Activated CD4-positive, alpha-beta T cell treated with anti-CD3 and anti-CD28 coated beads, Interleukin-2, amount 10 ng/mL, durations not matched to agents 7 days and 5 days (primary cell): ENCODE results near the gene CLTC. TPM values are rescaled to one million over a fixed set of nuclear protein-coding genes. Genes with fewer than 3 reads are reported as not detected.

ENCODE experiments used
- CTCF ChIA-PET: fragments of 350-600 bp; sonication (Branson Sonifier 250); formaldehyde crosslinking; loops from one replicate; lab custom pipeline; 2021; ENCODE audit warnings: antibody characterized with exemption; lab: Charles Lee
- POLR2A ChIA-PET: fragments of 350-600 bp; sonication (Branson Sonifier 250); formaldehyde crosslinking; loops from one replicate; lab custom pipeline; 2021; ENCODE audit warnings: antibody characterized with exemption; lab: Charles Lee
- DNase-seq: peaks from one replicate; pipeline ENCODE4 v3.0.0-alpha.2; 2020
- H3K27ac Mint-ChIP-seq: one replicate; pipeline ENCODE4 v1.8.0; 2021; ENCODE audit warnings: mild to moderate bottlenecking, moderate library complexity, mixed read lengths
- H3K27me3 Mint-ChIP-seq: one replicate; pipeline ENCODE4 v1.8.0; 2021; ENCODE audit warnings: mixed read lengths
- H3K36me3 Mint-ChIP-seq: one replicate; pipeline ENCODE4 v1.8.0; 2021; ENCODE audit warnings: low read depth, mixed read lengths
- H3K4me1 Mint-ChIP-seq: one replicate; pipeline ENCODE4 v1.8.0; 2021; ENCODE audit warnings: mixed read lengths
- H3K4me3 Mint-ChIP-seq: one replicate; pipeline ENCODE4 v1.8.0; 2021; ENCODE audit warnings: mild to moderate bottlenecking, moderate library complexity, mixed read lengths
- H3K9me3 Mint-ChIP-seq: one replicate; pipeline ENCODE4 v1.8.0; 2021; ENCODE audit warnings: mixed read lengths
- total RNA-seq, 2 experiments: library from RNA; stranded (reverse); gene quantifications; one replicate each; pipeline ENCODE4 v1.2.3, GENCODE V29; 2021

CLTC gene
- total RNA-seq, 2 experiments from 2014 or later = 135 to 140 TPM

DNA sequence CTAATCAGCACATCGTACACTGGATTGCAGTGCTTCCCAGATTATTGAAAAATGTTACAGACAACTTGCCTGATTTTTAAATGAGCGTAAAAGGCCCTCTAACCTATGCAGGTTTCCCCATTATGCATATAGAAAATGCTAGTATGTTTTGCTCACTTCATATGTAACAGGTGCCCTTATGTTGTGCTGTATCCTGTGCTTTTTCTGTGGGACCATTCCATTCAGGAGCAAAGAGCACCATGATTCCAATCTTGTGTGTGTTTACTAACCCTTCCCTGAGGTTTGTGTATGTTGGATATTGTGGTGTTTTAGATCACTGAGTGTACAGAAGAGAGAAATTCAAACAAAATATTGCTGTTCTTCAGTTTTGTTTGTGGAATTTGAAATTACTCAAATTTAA, 74.6 kb downstream of the CLTC start:
- DNase-seq = no peak
- POLR2A ChIA-PET = no interaction called here
- H3K4me1 Mint-ChIP-seq = peaks cover 24% of the 10 kb centered on the region
- CTCF ChIA-PET = no interaction called here
- no peaks in the 10 kb centered on the region for H3K9me3 Mint-ChIP-seq
- H3K4me3 Mint-ChIP-seq = no peak overlapping the region
- H3K27me3 Mint-ChIP-seq = no peaks in the 10 kb centered on the region
- H3K36me3 Mint-ChIP-seq = peaks cover 72% of the 10 kb centered on the region
- no peak overlapping the region for H3K27ac Mint-ChIP-seq

DNA sequence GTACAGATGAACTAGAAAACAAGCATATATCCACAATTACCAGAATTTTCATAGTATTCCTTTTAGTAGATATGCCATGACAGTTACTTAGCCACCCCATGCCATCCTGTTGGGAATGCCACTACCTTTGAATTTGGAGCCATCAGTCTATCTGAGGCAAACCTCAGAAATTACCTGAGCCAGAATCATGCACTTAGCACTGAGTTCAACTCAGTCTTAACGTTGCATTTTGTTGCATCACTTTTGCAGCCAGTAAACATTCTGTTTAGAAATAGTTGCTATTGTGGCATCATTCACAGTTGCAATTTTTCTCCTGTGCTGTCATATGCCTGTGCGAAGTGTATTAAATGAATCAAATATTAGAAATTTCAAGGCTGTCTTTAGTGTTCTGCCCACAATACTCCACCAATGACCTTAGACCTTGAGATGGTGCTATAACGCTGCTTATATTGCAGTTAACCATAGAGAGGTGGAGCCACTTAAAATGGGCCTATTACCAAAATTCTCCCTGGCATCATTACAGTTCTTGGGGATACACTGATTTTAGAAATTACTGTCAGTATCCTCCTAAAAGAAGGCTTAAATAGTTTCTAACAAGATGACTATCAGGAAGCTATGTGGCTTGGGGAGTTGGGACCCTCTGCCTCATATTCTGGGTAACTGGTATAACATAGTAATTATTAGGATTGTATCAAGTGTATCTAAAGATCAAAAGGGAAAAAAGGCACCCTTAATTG, 76.4 kb downstream of the CLTC start:
- ChIA-PET CTCF (interaction anchor here (0.5 to 1.2 kb wide), 2 partner anchors 8 to 572 kb away, joined by 4 read pairs; no protein-coding TSS in a partner anchor), POLR2A (no interaction called here)
- no peak for DNase-seq
- Mint-ChIP-seq H3K4me1 (peaks cover 40% of the 10 kb centered on the region), H3K9me3 (no peaks in the 10 kb centered on the region), H3K4me3 (no peak overlapping the region), H3K36me3 (peaks cover 69% of the 10 kb centered on the region), H3K27me3 (no peaks in the 10 kb centered on the region), H3K27ac (no peak overlapping the region)

DNA sequence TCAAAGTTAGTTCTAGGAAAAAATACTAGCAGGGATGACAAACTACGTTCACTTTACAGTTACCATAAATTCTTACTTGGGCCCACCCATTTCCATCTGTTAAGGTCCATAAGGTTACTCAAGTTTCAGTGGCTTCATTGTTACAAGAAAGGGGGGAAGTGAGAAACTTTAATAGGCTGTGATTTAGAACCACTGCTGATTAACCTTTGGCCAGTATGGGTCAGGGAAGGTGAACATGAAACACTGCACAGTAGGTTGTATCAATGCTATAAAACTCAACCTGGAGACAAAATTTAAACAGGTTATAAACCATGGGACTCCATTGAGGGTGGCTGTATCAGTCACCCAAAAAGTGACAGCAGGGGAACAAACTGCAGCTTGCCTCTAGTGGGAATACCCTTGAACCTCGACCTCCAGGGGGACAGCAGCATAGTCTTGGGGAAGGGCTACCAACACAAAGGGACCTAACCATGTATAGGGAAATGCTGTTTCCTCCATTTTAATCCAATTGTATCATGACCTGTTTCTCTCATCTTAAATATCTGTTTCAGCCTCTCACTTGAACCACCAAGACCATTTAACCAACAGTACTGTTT, 77.1 kb downstream of the CLTC start:
- H3K27me3 Mint-ChIP-seq = no peaks in the 10 kb centered on the region
- no peak overlapping the region for H3K27ac Mint-ChIP-seq
- H3K4me3 Mint-ChIP-seq = no peak overlapping the region
- no peak for DNase-seq
- ChIA-PET CTCF (interaction anchor here (0.5 to 0.7 kb wide), 2 partner anchors 181 to 572 kb away, joined by 3 to 4 read pairs; no protein-coding TSS in a partner anchor), POLR2A (no interaction called here)
- peaks cover 42% of the 10 kb centered on the region for H3K4me1 Mint-ChIP-seq
- peaks cover 65% of the 10 kb centered on the region for H3K36me3 Mint-ChIP-seq
- no peaks in the 10 kb centered on the region for H3K9me3 Mint-ChIP-seq

DNA sequence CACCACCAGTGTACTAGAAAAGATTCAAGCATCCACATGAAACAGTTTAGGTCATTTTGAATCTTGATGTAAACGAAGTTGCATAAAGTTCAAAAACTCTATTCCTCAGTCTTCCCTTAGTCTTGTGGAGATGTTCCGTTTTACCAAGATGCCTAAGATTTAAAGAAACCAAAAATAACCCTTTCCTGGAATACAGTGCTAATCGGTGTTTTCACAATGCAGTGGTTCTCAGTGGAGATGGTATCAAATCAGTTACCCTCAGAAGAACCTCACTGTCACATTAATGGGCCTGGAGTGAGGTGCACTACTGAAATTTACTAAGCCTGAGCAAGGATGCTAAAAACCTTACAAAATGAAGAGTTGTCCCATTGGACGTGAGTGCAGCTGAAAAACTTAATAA, 78.4 kb downstream of the CLTC start:
- Mint-ChIP-seq H3K4me3 (no peak overlapping the region), H3K4me1 (peaks cover 52% of the 10 kb centered on the region), H3K27ac (peak overlapping the region; percentile 63)

DNA sequence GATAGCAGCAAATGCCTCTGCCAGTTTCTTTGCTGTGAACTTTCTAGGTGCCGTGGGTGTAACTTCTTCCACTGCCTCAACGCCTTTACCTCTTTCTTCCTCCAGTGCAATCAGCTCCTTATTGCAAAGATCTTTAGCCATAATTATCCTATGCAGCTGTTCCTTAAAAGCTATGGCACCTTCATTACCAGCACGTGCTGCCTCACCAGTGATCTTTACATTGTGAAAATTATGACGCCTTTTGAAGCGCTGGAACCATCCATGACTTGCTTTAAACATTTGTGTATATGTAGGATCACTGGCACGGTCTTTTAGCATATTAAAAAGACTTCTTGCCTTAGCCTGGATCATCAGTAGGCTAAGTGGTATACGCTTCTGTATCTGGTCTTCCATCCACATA, 79.5 kb downstream of the CLTC start:
- POLR2A ChIA-PET = no interaction called here
- H3K9me3 Mint-ChIP-seq = no peaks in the 10 kb centered on the region
- peaks cover 60% of the 10 kb centered on the region for H3K36me3 Mint-ChIP-seq
- peaks cover 58% of the 10 kb centered on the region for H3K4me1 Mint-ChIP-seq
- DNase-seq = no peak
- no peak overlapping the region for H3K27ac Mint-ChIP-seq
- CTCF ChIA-PET = interaction anchor here (1.2 to 1.3 kb wide), 2 partner anchors 29 to 44 kb away, joined by 3 to 4 read pairs; no protein-coding TSS in a partner anchor
- no peaks in the 10 kb centered on the region for H3K27me3 Mint-ChIP-seq
- no peak overlapping the region for H3K4me3 Mint-ChIP-seq

More for the DNA sequence above, 78.4 kb downstream of the CLTC start:
- ChIA-PET CTCF (no interaction called here), POLR2A (no interaction called here)
- DNase-seq = no peak
- peaks cover 65% of the 10 kb centered on the region for H3K36me3 Mint-ChIP-seq
- H3K9me3 Mint-ChIP-seq = no peaks in the 10 kb centered on the region
- H3K27me3 Mint-ChIP-seq = no peaks in the 10 kb centered on the region

DNA sequence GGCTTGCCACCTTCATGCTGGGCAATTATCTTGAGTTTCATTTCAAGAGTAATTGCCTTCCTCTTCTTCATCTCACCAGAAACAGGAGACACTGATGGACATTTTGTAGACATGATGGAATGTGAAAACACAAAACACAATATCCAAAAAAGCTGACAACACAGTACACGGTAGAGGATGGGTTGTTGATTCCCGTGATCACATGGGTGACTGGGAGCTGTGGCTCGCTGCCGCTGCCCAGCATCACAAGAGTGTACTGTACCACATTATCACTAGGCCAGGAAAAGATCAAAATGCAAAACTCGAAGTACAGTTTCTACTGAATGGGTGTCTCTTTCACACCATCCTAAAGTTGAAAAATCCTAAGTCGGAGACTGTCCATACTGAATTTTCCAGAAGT, 80.1 kb downstream of the CLTC start:
- H3K27me3 Mint-ChIP-seq = no peaks in the 10 kb centered on the region
- no peaks in the 10 kb centered on the region for H3K9me3 Mint-ChIP-seq
- no peak overlapping the region for H3K27ac Mint-ChIP-seq
- no peak for DNase-seq
- peaks cover 60% of the 10 kb centered on the region for H3K4me1 Mint-ChIP-seq
- peaks cover 56% of the 10 kb centered on the region for H3K36me3 Mint-ChIP-seq
- POLR2A ChIA-PET = no interaction called here
- H3K4me3 Mint-ChIP-seq = no peak overlapping the region
- CTCF ChIA-PET = interaction anchor here (0.6 to 1.3 kb wide), 3 partner anchors 30 to 164 kb away, joined by 3 to 7 read pairs (median 4); no protein-coding TSS in a partner anchor

DNA sequence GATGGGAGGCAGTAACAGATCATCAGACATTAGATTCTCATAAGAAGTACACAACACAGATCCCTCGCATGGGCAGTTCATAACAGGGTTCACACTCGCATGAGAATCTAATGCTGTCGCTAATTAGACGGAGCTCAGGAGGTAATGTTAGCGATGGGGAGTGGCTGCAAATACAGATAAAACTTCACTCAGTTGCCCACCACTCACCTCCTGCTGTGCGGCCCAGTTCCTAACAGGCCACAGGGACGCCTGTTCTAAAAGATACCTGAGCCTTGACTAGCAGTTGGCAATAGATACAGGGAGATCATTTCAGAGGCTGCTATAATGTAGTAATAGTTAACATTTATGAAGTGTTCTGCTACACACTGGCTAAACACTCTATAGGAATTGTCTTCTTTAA, 82.6 kb downstream of the CLTC start:
- CTCF ChIA-PET = interaction anchor here (0.9 to 1.4 kb wide), 3 partner anchors 13 to 36 kb away, joined by 3 to 5 read pairs (median 4); no protein-coding TSS in a partner anchor
- no peak overlapping the region for H3K27ac Mint-ChIP-seq

DNA sequence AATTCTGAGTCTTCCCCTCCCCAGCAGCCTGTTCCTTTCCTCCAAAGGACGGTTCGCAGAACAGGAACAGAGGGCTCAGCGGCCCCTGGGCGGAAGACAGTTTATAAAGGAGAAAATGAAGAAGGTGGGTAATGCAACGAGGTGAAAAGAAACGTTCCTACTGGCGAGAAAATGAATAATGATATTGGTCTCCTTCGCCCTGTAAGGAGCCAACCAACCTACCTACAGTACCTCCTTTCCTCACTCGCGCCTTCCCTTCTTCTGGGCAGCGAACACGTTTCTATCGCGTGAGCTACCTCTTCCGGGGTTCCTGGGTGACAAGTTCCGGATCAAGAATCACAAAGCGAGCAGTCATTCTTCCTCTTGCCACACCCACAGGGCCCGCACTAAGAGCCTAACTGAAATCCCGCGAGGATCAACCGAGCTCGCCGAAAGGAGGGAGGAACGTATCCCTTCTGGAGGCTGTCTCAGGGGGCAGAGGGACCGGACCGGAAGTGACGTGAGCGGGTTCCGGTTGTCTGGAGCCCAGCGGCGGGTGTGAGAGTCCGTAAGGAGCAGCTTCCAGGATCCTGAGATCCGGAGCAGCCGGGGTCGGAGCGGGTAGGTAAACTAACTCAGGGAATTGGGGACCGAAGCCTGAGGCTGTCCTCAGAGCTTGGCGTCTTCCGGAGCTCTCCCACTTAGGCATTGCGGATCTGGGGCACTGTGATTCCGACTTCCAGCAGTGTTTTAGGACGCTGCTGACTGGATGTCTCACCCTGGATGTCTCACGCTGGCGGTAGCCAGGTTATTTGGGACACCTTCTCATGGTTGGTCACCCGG, 87.7 kb downstream of the CLTC start, which contains the start of the genes PTRH2 and VMP1:
PTRH2 (minus strand) TSS at position 282 of the 822 bp plus-strand sequence. CDS start 9,452 bp downstream, outside the sequence.
VMP1 (plus strand) TSS at position 506 of the 822 bp plus-strand sequence. CDS start 23,793 bp downstream, outside the sequence.
- H3K9me3 Mint-ChIP-seq = no peaks in the 10 kb centered on the region
- H3K27ac Mint-ChIP-seq = peak within 1 kb of the TSS; percentile 96
- peaks cover 16% of the 10 kb centered on the region for H3K36me3 Mint-ChIP-seq
- peaks cover 52% of the 10 kb centered on the region for H3K4me1 Mint-ChIP-seq
- H3K4me3 Mint-ChIP-seq = peak within 1 kb of the TSS; percentile 94
- DNase-seq = peak; percentile 96
- POLR2A ChIA-PET = interaction anchor here (0.6 to 0.9 kb wide), 3 partner anchors 88 to 257 kb away, joined by 3 to 4 read pairs (median 4); partner anchors contain the start of genes CLTC and RNFT1
- CTCF ChIA-PET = interaction anchor here (0.6 to 2.2 kb wide), 6 partner anchors 12 to 362 kb away, joined by 3 to 10 read pairs (median 3); partner anchors contain the start of gene RNFT1
- no peaks in the 10 kb centered on the region for H3K27me3 Mint-ChIP-seq

More for the DNA sequence above, 82.6 kb downstream of the CLTC start:
- Mint-ChIP-seq H3K27me3 (no peaks in the 10 kb centered on the region), H3K4me1 (peaks cover 73% of the 10 kb centered on the region), H3K9me3 (no peaks in the 10 kb centered on the region), H3K36me3 (peaks cover 47% of the 10 kb centered on the region), H3K4me3 (no peak overlapping the region)
- no peak for DNase-seq
- POLR2A ChIA-PET = no interaction called here

DNA sequence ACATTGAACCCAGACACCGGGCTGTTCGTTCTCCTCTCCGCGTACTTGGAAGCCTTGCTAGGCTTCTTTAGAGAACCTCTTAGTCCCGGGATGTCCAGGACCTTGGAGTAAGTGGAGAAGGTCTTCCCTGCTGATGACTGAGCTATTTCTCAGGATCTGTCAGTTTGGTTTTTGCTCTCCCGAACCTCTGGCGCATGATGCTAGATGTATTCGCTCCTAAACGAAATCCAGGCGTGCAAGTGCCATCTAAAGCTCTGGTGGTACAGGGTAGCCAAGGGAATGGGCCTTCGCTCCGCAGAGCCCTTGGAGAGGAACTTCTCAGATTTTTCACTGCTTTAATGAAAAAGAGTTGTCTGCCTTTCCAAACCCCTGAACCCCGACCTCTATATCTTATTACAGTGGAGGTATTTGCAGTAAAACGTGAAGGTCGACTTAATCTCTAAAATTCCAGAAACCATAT, 88.3 kb downstream of the CLTC start:
- POLR2A ChIA-PET = no interaction called here
- H3K4me3 Mint-ChIP-seq = peak overlapping the region; percentile 94
- H3K9me3 Mint-ChIP-seq = no peaks in the 10 kb centered on the region
- H3K27ac Mint-ChIP-seq = peak overlapping the region; percentile 96
- no peak for DNase-seq
- H3K27me3 Mint-ChIP-seq = no peaks in the 10 kb centered on the region
- H3K36me3 Mint-ChIP-seq = peaks cover 15% of the 10 kb centered on the region
- peaks cover 54% of the 10 kb centered on the region for H3K4me1 Mint-ChIP-seq
- CTCF ChIA-PET = interaction anchor here (1.0 to 2.2 kb wide), 3 partner anchors 12 to 257 kb away, joined by 3 to 10 read pairs (median 3); partner anchors contain the start of gene RNFT1

DNA sequence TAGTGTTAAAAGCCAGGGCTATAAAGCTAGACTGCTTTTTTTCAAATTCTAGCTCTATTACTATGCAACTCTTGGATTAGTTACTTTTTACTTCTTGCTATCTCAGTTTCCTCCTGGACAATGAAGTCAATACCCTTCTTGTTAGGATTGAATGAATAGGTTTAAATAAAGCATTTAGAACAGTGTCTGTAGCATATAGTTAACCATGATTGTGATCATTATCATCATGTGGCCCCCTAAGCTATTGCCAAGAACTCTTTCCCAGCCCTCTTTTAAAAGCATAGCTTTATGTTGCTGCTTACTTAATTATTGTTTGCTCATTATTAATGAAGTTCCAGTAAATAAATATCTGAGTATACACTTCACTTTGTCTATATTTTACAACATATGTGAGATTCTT, 92.2 kb downstream of the CLTC start:
- Mint-ChIP-seq H3K27me3 (no peaks in the 10 kb centered on the region), H3K27ac (no peak overlapping the region), H3K4me3 (no peak overlapping the region), H3K36me3 (peaks cover 4% of the 10 kb centered on the region), H3K4me1 (peaks cover 32% of the 10 kb centered on the region), H3K9me3 (no peaks in the 10 kb centered on the region)
- ChIA-PET CTCF (interaction anchor here (0.7 kb wide), 1 partner anchor 430 kb away, joined by 3 read pairs; no protein-coding TSS in a partner anchor), POLR2A (no interaction called here)
- no peak for DNase-seq

DNA sequence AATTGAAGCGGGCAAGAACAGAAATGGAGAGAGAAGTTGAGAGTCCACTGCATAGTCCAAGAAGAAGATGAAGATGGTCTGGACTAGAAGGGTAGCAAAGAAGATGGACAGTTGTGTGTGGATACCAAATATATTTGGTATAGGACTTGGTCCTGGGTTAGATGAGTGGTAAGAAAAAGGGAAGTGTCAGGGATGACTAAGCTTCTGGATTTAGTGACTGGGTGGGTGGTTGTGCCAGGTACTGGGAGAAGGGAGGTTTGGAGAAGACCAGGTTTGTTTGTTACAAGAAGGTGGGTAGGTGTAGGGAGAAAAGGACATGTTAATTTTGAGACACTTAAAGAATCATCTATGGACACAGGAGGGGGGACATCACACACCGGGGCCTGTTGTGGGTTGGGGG, 93.2 kb downstream of the CLTC start:
- no peak overlapping the region for H3K27ac Mint-ChIP-seq
- no peaks in the 10 kb centered on the region for H3K36me3 Mint-ChIP-seq
- no peak for DNase-seq
- no peaks in the 10 kb centered on the region for H3K9me3 Mint-ChIP-seq
- CTCF ChIA-PET = no interaction called here
- H3K4me3 Mint-ChIP-seq = no peak overlapping the region
- H3K27me3 Mint-ChIP-seq = no peaks in the 10 kb centered on the region
- POLR2A ChIA-PET = no interaction called here
- H3K4me1 Mint-ChIP-seq = peaks cover 32% of the 10 kb centered on the region

DNA sequence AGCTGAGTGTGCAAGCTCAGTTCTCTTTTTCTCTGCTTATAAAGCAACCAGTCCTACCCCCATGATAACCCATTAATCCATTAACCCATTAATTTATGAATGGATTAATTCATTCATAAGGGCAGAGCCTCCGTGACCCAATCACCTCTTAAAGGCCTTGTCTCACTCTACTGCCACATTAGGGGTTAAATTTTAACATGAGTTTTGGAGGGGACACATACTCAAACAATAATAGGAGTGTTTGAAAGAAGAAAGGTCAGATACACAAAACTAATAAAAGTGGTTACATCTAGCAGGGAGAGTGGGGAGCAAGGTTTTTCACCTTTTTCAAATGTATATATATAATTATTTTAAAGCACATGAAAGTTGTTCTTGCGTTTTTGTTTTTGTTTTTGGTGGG, 94.6 kb downstream of the CLTC start:
- no peak for DNase-seq
- Mint-ChIP-seq H3K9me3 (no peaks in the 10 kb centered on the region), H3K27me3 (no peaks in the 10 kb centered on the region), H3K36me3 (no peaks in the 10 kb centered on the region), H3K4me1 (peaks cover 25% of the 10 kb centered on the region), H3K4me3 (no peak overlapping the region), H3K27ac (no peak overlapping the region)
- CTCF ChIA-PET = interaction anchor here (0.7 kb wide), 1 partner anchor 43 kb away, joined by 5 read pairs; no protein-coding TSS in a partner anchor
- POLR2A ChIA-PET = no interaction called here
